Fibroblast of lung (primary cell): ENCODE results near the gene CHST10. TPM values are rescaled to one million over a fixed set of nuclear protein-coding genes. Genes with fewer than 3 reads are reported as not detected.

ENCODE experiments used
- DNase-seq, 2 donors: peaks; one replicate each; pipeline versions ENCODE4 v3.0.0 to v3.0.0-alpha.2; 2010; ENCODE audit warnings: low read depth in 2 of 2
- H2AFZ ChIP-seq: 2 replicates; pipeline ENCODE4 v1.5.1; 2012; ENCODE audit warnings: low read length, control low read depth, inconsistent platforms
- H3K27ac ChIP-seq: 2 replicates; pipeline ENCODE4 v1.5.1; 2011; ENCODE audit warnings: low read length, control low read depth; ENCODE audit not compliant: insufficient read depth
- H3K27me3 ChIP-seq: 2 replicates; pipeline ENCODE4 v1.5.1; 2011; ENCODE audit warnings: mild to moderate bottlenecking, low read length; ENCODE audit not compliant: control insufficient read depth, insufficient read depth
- H3K36me3 ChIP-seq: 2 replicates; pipeline ENCODE4 v1.5.1; 2011; ENCODE audit warnings: low read length; ENCODE audit not compliant: control insufficient read depth, insufficient read depth
- H3K4me1 ChIP-seq: 2 replicates; pipeline ENCODE4 v1.5.1; 2011; ENCODE audit warnings: low read length; ENCODE audit not compliant: control insufficient read depth, insufficient read depth; ENCODE audit errors: extremely low read depth
- H3K4me2 ChIP-seq: 2 replicates; pipeline ENCODE4 v1.5.1; 2011; ENCODE audit warnings: low read length, control low read depth; ENCODE audit not compliant: insufficient read depth; ENCODE audit errors: extremely low read depth
- H3K4me3 ChIP-seq, 4 experiments: fragments of 200-600 bp in 1 of 4; sonication (generic) in 1 of 4; replicated peaks in 1 of 4; 2 replicates each; pipeline ENCODE4 v1.5.1; 2011 to 2016; ENCODE audit warnings: low read length in 4 of 4, low read depth in 3 of 4, mild to moderate bottlenecking in 3 of 4, control low read depth in 2 of 4, inconsistent platforms in 1 of 4, mixed read lengths in 1 of 4; ENCODE audit not compliant: insufficient read depth in 1 of 4; ENCODE audit errors: control extremely low read depth in 1 of 4
- H3K79me2 ChIP-seq: 2 replicates; pipeline ENCODE4 v1.5.1; 2012; ENCODE audit warnings: mild to moderate bottlenecking, low read length, inconsistent platforms; ENCODE audit not compliant: control insufficient read depth, insufficient read depth
- H3K9ac ChIP-seq: 2 replicates; pipeline ENCODE4 v1.5.1; 2011; ENCODE audit warnings: mild to moderate bottlenecking, low read length, control low read depth; ENCODE audit not compliant: insufficient read depth
- H3K9me3 ChIP-seq: 2 replicates; pipeline ENCODE4 v1.5.1; 2012; ENCODE audit warnings: low read depth, low read length; ENCODE audit not compliant: control insufficient read depth, insufficient read depth
- H4K20me1 ChIP-seq: 2 replicates; pipeline ENCODE4 v1.5.1; 2011; ENCODE audit warnings: low read length; ENCODE audit not compliant: control insufficient read depth, insufficient read depth; ENCODE audit errors: extremely low read depth
- CTCF ChIP-seq, 2 donors: IDR thresholded peaks in 1 of 2; conservative IDR thresholded peaks in 1 of 2; 1 replicate in 1 of 2; 2 replicates in 1 of 2; pipeline ENCODE4 v1.5.1; 2011 to 2012; ENCODE audit warnings: low read length in 2 of 2, control low read depth in 1 of 2, inconsistent platforms in 1 of 2, low read depth in 1 of 2, mild to moderate bottlenecking in 1 of 2
- EZH2 ChIP-seq: IDR thresholded peaks from 2 replicates; pipeline ENCODE4 v1.5.1; 2012; ENCODE audit warnings: low read length, control low read depth, mild to moderate bottlenecking; ENCODE audit errors: missing control alignments
- polyA plus RNA-seq, 2 donors: library from polyadenylated mRNA; depleted of rRNA in 1 of 2; stranded (reverse) in 1 of 2; unstranded in 1 of 2; fragments of >200 nt; gene quantifications; 2 replicates each; pipeline ENCODE4 v1.2.1, GENCODE V29; 2011 to 2012; ENCODE audit warnings: missing spikeins in 1 of 2
- total RNA-seq: library from RNA; depleted of rRNA; stranded (reverse); fragments of >200 nt; gene quantifications from 2 replicates; pipeline ENCODE4 v1.2.1, GENCODE V29; 2014

CHST10 gene
- total and polyA plus RNA-seq, 2 donors (not counting 1 experiment from before 2014, with no cell fraction given): 5.0 to 6.7 TPM

- no peaks in the 10 kb centered on the region for H3K36me3 ChIP-seq
- H3K4me2 ChIP-seq: no peak overlapping the region
- H3K79me2 ChIP-seq: no peaks in the 10 kb centered on the region
- no peaks in the 10 kb centered on the region for H4K20me1 ChIP-seq
- H3K27me3 ChIP-seq: no peaks in the 10 kb centered on the region
- H3K9ac ChIP-seq: no peak overlapping the region
- TF ChIP-seq CTCF (conservative IDR thresholded peaks at IDR 0.05 in 1 of 2, IDR thresholded peaks at IDR 0.05 in 1 of 2; ENCODE audit: low read depth in 1 of 2, low read length in 2 of 2) (no peak), EZH2 (no peak)
- no peaks in the 10 kb centered on the region for H3K4me1 ChIP-seq
- no peaks in the 10 kb centered on the region for H3K9me3 ChIP-seq
- no peak overlapping the region for H2AFZ ChIP-seq
- H3K4me3 ChIP-seq: no peak overlapping the region
- DNase-seq: no peak
- no peak overlapping the region for H3K27ac ChIP-seq
Observed at GRCh38 chr2:100396483-100396882, 21.0 kb downstream of the CHST10 start.

- no peak for DNase-seq
- Histone ChIP-seq H3K36me3 (no peaks in the 10 kb centered on the region), H3K9me3 (no peaks in the 10 kb centered on the region), H4K20me1 (no peaks in the 10 kb centered on the region), H3K27ac (no peak overlapping the region), H3K4me2 (no peak overlapping the region), H3K27me3 (no peaks in the 10 kb centered on the region), H3K4me3 (no peak overlapping the region), H2AFZ (no peak overlapping the region), H3K4me1 (no peaks in the 10 kb centered on the region), H3K9ac (no peak overlapping the region), H3K79me2 (no peaks in the 10 kb centered on the region)
- TF ChIP-seq EZH2 (no peak), CTCF (conservative IDR thresholded peaks at IDR 0.05 in 1 of 2, IDR thresholded peaks at IDR 0.05 in 1 of 2; ENCODE audit: low read depth in 1 of 2, low read length in 2 of 2) (no peak)
Observed at GRCh38 chr2:100395532-100396350, 21.7 kb downstream of the CHST10 start.

GRCh38 chr2:100394111-100394641 is 23.3 kb downstream of the CHST10 start:
- H3K27me3 ChIP-seq: no peaks in the 10 kb centered on the region
- H3K36me3 ChIP-seq: no peaks in the 10 kb centered on the region
- no peaks in the 10 kb centered on the region for H3K79me2 ChIP-seq
- no peaks in the 10 kb centered on the region for H3K9me3 ChIP-seq
- no peak overlapping the region for H3K4me3 ChIP-seq
- no peaks in the 10 kb centered on the region for H3K4me1 ChIP-seq
- H3K4me2 ChIP-seq: no peak overlapping the region
- no peak for DNase-seq
- no peak overlapping the region for H3K27ac ChIP-seq
- TF ChIP-seq EZH2 (no peak), CTCF (conservative IDR thresholded peaks at IDR 0.05 in 1 of 2, IDR thresholded peaks at IDR 0.05 in 1 of 2; ENCODE audit: low read depth in 1 of 2, low read length in 2 of 2) (no peak)
- no peak overlapping the region for H2AFZ ChIP-seq
- H4K20me1 ChIP-seq: no peaks in the 10 kb centered on the region
- H3K9ac ChIP-seq: no peak overlapping the region
